Cardiac ventricle fibroblast (primary cell): ENCODE data around the gene VPS33B. TPM values are rescaled to one million over a fixed set of nuclear protein-coding genes. Genes with fewer than 3 reads are reported as not detected.

ENCODE experiments used
- total RNA-seq: library from RNA; depleted of rRNA; stranded (reverse); fragments of >200 nt; gene quantifications from 2 replicates; pipeline ENCODE4 v1.2.3, GENCODE V29; 2015

The VPS33B gene
- 5.6 and 26.9 TPM in 2 replicates for total RNA-seq

GRCh38 chr15:91022075-91022831 lies at the start of gene VPS33B:
Gene VPS33B (minus strand): TSS chr15:91022594. CDS start chr15:91022249, 345 bp downstream.

GRCh38 chr15:90994417-90995311 lies 27.7 kb downstream of the VPS33B start, which contains the start of gene PRC1:
Gene PRC1 (minus strand): TSS chr15:90994535. CDS start chr15:90994417, 118 bp downstream.

GRCh38 chr15:90954712-90955623 lies 67.4 kb downstream of the VPS33B start, which contains the start of gene RCCD1:
Gene RCCD1 (plus strand): TSS chr15:90954884. CDS start chr15:90956735, 1,851 bp downstream.

Other genes starting within 250 kb of the VPS33B start
- 34.9 and 38.6 TPM in 2 replicates for gene FURIN, start 154.0 kb downstream of the VPS33B start, total RNA-seq
- 21.8 and 32.7 TPM in 2 replicates for gene FES, start 138.1 kb downstream of the VPS33B start, total RNA-seq
- 8.2 and 10.9 TPM in 2 replicates for gene MAN2A2, start 119.3 kb downstream of the VPS33B start, total RNA-seq
- 9.4 and 15.7 TPM in 2 replicates for gene HDDC3, start 90.0 kb downstream of the VPS33B start, total RNA-seq
- 53.8 and 56.3 TPM in 2 replicates for gene UNC45A, start 87.3 kb downstream of the VPS33B start, total RNA-seq
- gene RCCD1, start 67.7 kb downstream of the VPS33B start, total RNA-seq: 8.9 and 9.1 TPM in 2 replicates
- gene PRC1, start 28.1 kb downstream of the VPS33B start, total RNA-seq: 8.7 and 18.5 TPM in 2 replicates
- 0.87 and 0.93 TPM in 2 replicates for gene SV2B, start 77.7 kb upstream of the VPS33B start, total RNA-seq